PC-3 (cell line): ENCODE data around the gene LIM2. TPM values are rescaled to one million over a fixed set of nuclear protein-coding genes. Genes with fewer than 3 reads are reported as not detected.
"Not testable (repeated sequence)": the region's sequence is repeated elsewhere in the genome, so short reads cannot be mapped to it uniquely, and the experiment has no call there.

Source experiments
- ATAC-seq: fragments of 200-7000 bp; cut with Tn5 transposase; 2 replicates; pipeline ENCODE4 v1.9.1; 2020; ENCODE audit warnings: mild to moderate bottlenecking, moderate library complexity
- BruUV-seq: library from RNA; stranded (reverse); fragments of 400-500 nt; replicated peaks from 2 replicates; lab custom pipeline; 2021; lab: Mats Ljungman, UMichigan
- CTCF ChIA-PET: fragments of 300-600 bp; sonication (Branson Sonifier 250); formaldehyde crosslinking; loops from one replicate; lab custom pipeline; 2022; ENCODE audit warnings: antibody characterized with exemption; lab: Charles Lee
- POLR2A ChIA-PET: fragments of 300-600 bp; sonication (Branson Sonifier 250); formaldehyde crosslinking; loops from one replicate; lab custom pipeline; 2022; ENCODE audit warnings: antibody characterized with exemption; ENCODE audit not compliant: unreplicated experiment; lab: Charles Lee
- DNase-seq: peaks from one replicate; pipeline ENCODE4 v3.0.0-alpha.2; 2015
- H2AFZ ChIP-seq: fragments of 300-600 bp; sonication (generic); 2 replicates; pipeline ENCODE4 v1.6.0; 2016; ENCODE audit warnings: antibody characterized with exemption, low read length
- H3F3A ChIP-seq: fragments of 300-600 bp; sonication (generic); one replicate; pipeline ENCODE4 v1.6.0; 2017; ENCODE audit warnings: antibody characterized with exemption, low read length, control low read depth, mild to moderate bottlenecking; ENCODE audit not compliant: unreplicated experiment
- H3K27ac ChIP-seq: fragments of 300-600 bp; sonication (generic); 2 replicates; pipeline ENCODE4 v1.5.1; 2016; ENCODE audit warnings: mild to moderate bottlenecking, low read length
- H3K27me3 ChIP-seq: fragments of 300-600 bp; sonication (generic); 2 replicates; pipeline ENCODE4 v1.6.1; 2016; ENCODE audit warnings: low read length, mixed read lengths
- H3K36me3 ChIP-seq: fragments of 300-600 bp; sonication (generic); 2 replicates; pipeline ENCODE4 v1.6.1; 2016; ENCODE audit warnings: low read depth, mixed run types, low read length, mixed read lengths
- H3K4me1 ChIP-seq: fragments of 300-600 bp; sonication (generic); 2 replicates; pipeline ENCODE4 v1.5.1; 2016; ENCODE audit warnings: low read length; ENCODE audit not compliant: insufficient read depth
- H3K4me2 ChIP-seq: fragments of 300-600 bp; sonication (generic); 2 replicates; pipeline ENCODE4 v1.6.0; 2016; ENCODE audit warnings: low read length
- H3K4me3 ChIP-seq: fragments of 300-600 bp; sonication (generic); 2 replicates; pipeline ENCODE4 v1.5.1; 2016; ENCODE audit warnings: mild to moderate bottlenecking, low read length, mixed read lengths
- H3K79me2 ChIP-seq: fragments of 300-600 bp; sonication (generic); 2 replicates; pipeline ENCODE4 v1.6.1; 2017; ENCODE audit warnings: low read length, mixed read lengths
- H3K9ac ChIP-seq: fragments of 300-600 bp; sonication (generic); 2 replicates; pipeline ENCODE4 v1.6.0; 2016; ENCODE audit warnings: mild to moderate bottlenecking, low read length
- H3K9me2 ChIP-seq: fragments of 300-600 bp; sonication (generic); replicated peaks from 2 replicates; pipeline ENCODE4 v1.6.1; 2016; ENCODE audit warnings: mixed run types, low read length, mixed read lengths
- H3K9me3 ChIP-seq: fragments of 300-600 bp; sonication (generic); 2 replicates; pipeline ENCODE4 v1.6.1; 2016; ENCODE audit warnings: low read length, mixed read lengths
- H4K20me1 ChIP-seq: fragments of 300-600 bp; sonication (generic); 2 replicates; pipeline ENCODE4 v1.6.1; 2016; ENCODE audit warnings: low read length, mixed read lengths
- EZH2 ChIP-seq: fragments of 300-600 bp; sonication (generic); IDR thresholded peaks from one replicate; pipeline ENCODE4 v1.6.1; 2017; ENCODE audit warnings: antibody characterized with exemption, mild to moderate bottlenecking, low read length; ENCODE audit not compliant: unreplicated experiment
- EZH2phosphoT487 ChIP-seq: fragments of 300-600 bp; sonication (generic); IDR thresholded peaks from 2 replicates; pipeline ENCODE4 v1.6.1; 2018; ENCODE audit warnings: mild to moderate bottlenecking, antibody characterized with exemption, low read length, borderline replicate concordance
- intact Hi-C: fragments of 100-400 bp; cut with micrococcal nuclease; formaldehyde crosslinking; loops from 2 replicates; pipeline ENCODE4 v1.9.0; 2023
- total RNA-seq: library from RNA; depleted of rRNA; stranded (reverse); fragments of >200 nt; gene quantifications from 2 replicates; pipeline ENCODE4 v1.2.3, GENCODE V29; 2014
- TF ChIP-seq, protein P1 (sequence below): fragments of 300-600 bp; sonication (generic); conservative IDR thresholded peaks from 2 replicates; pipeline ENCODE4 v1.5.1; 2017; ENCODE audit warnings: antibody characterized with exemption, low read depth, mild to moderate bottlenecking, low read length

Gene LIM2
- total RNA-seq, 1 experiment from 2014 or later = not detected

DNA sequence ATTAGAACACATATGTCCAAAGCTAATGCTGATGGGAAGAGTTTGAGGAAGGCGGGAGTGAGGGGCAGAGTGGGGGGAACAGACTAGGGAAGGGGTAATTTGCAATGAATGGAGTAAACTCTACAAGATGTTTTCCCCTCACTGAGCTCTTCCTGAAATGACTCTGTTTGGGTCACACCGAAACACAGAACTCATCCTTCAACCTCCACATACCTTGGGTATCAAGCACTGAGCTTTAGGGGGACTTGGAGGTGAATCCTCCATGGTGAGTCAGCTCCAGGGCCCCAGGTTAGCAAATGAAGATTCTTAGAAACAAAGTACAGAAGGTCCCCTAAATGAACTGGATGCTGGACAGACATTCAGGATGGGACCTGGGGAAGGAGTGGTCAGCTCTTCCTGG is 30.9 kb upstream of the LIM2 start:
- intact Hi-C loops = no loop called here
- DNase-seq = no peak
- H3F3A ChIP-seq = no peaks in the 10 kb centered on the region
- H3K27me3 ChIP-seq = peaks cover 33% of the 10 kb centered on the region
- POLR2A ChIA-PET = no interaction called here
- no TSS peak for BruUV-seq
- ATAC-seq = no peak
- no peaks in the 10 kb centered on the region for H3K79me2 ChIP-seq
- H3K4me2 ChIP-seq = no peak overlapping the region
- no peaks in the 10 kb centered on the region for H3K36me3 ChIP-seq
- H3K4me1 ChIP-seq = no peaks in the 10 kb centered on the region
- no peaks in the 10 kb centered on the region for H3K9me3 ChIP-seq
- CTCF ChIA-PET = no interaction called here
- no peak overlapping the region for H2AFZ ChIP-seq
- no peaks in the 10 kb centered on the region for H4K20me1 ChIP-seq
- H3K9ac ChIP-seq = no peak overlapping the region
- H3K4me3 ChIP-seq = no peak overlapping the region
- TF ChIP-seq EZH2phosphoT487 (no peak), EZH2 (no peak)
- TF ChIP-seq, protein P1, sequence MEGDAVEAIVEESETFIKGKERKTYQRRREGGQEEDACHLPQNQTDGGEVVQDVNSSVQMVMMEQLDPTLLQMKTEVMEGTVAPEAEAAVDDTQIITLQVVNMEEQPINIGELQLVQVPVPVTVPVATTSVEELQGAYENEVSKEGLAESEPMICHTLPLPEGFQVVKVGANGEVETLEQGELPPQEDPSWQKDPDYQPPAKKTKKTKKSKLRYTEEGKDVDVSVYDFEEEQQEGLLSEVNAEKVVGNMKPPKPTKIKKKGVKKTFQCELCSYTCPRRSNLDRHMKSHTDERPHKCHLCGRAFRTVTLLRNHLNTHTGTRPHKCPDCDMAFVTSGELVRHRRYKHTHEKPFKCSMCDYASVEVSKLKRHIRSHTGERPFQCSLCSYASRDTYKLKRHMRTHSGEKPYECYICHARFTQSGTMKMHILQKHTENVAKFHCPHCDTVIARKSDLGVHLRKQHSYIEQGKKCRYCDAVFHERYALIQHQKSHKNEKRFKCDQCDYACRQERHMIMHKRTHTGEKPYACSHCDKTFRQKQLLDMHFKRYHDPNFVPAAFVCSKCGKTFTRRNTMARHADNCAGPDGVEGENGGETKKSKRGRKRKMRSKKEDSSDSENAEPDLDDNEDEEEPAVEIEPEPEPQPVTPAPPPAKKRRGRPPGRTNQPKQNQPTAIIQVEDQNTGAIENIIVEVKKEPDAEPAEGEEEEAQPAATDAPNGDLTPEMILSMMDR = no peak
- H3K27ac ChIP-seq = no peak overlapping the region
- H3K9me2 ChIP-seq = no peaks in the 10 kb centered on the region

DNA sequence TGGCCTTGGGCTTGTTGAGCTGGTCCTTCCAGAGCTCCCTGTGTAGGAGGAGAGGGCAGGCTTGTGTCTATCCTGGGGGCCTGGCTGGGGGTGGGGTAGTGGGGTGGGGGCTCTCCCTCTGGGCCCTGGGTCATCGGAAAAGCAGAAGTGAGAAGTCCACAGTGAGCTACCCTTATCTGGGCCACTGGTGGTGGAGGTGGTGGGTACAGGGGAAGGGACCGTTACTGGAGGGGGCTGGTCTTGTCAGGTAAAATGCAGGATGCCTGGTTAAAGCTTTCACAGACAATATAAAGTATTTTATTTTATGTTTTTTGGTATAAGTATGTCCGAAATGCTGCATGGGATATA is 30.0 kb upstream of the LIM2 start:
- Histone ChIP-seq H3K4me1 (no peaks in the 10 kb centered on the region), H3K4me2 (no peak overlapping the region), H2AFZ (no peak overlapping the region), H3K4me3 (no peak overlapping the region), H3K9me2 (no peaks in the 10 kb centered on the region), H3K9me3 (no peaks in the 10 kb centered on the region), H3K9ac (no peak overlapping the region), H3K27ac (no peak overlapping the region), H4K20me1 (no peaks in the 10 kb centered on the region), H3F3A (no peaks in the 10 kb centered on the region), H3K79me2 (no peaks in the 10 kb centered on the region), H3K36me3 (no peaks in the 10 kb centered on the region), H3K27me3 (peaks cover 37% of the 10 kb centered on the region)
- ATAC-seq (no peak), DNase-seq (no peak)
- no TSS peak for BruUV-seq
- ChIA-PET POLR2A (no interaction called here), CTCF (no interaction called here)
- intact Hi-C loops = no loop called here
- TF ChIP-seq EZH2 = no peak
- TF ChIP-seq, protein P1 = no peak
- no peak for TF ChIP-seq EZH2phosphoT487

DNA sequence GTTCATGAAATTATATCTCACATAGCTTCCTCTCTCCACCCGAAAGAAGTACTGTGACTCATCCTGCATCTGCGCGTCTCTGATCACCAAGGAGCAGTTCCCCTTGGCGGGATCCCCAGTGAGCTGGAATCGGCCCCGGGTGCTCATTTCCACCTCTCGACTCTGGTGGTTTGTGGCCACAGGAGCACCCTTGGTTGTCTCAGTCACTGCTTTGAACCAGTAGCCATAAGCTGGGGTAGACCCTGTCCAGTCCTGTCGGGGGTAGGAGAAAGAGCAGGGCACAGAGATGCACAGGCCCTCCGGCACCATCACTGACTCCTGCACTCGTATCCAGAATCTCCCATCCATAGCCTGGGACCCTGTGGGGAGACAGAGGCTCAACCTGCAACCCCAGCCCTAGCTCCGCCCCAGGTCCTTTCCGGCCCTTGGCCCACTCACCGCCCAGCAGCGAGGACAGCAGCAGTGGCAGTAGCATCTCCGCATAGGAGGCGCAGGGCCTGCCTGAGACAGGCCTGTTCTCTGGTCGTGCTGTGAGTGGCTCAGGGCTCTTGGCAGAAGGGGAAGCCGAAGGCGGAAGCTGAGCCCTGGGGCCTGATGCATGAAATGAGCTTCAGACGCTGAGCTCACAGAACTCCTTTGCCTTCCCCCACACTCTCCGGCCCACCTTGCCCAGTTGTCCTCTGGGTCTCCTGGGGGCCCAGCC is 29.5 kb upstream of the LIM2 start, which contains the start of gene SIGLEC10:
SIGLEC10 (minus strand) TSS at position 536 of the 703 bp plus-strand sequence; CDS start at position 475, 61 bp downstream.
- ChIA-PET CTCF (no interaction called here), POLR2A (no interaction called here)
- Histone ChIP-seq H3F3A (no peaks in the 10 kb centered on the region), H3K79me2 (no peaks in the 10 kb centered on the region), H3K27me3 (peaks cover 34% of the 10 kb centered on the region), H4K20me1 (no peaks in the 10 kb centered on the region), H2AFZ (no peak within 1 kb of the TSS), H3K4me2 (no peak within 1 kb of the TSS), H3K27ac (no peak within 1 kb of the TSS), H3K9ac (no peak within 1 kb of the TSS), H3K9me3 (no peaks in the 10 kb centered on the region), H3K36me3 (no peaks in the 10 kb centered on the region), H3K9me2 (no peaks in the 10 kb centered on the region), H3K4me3 (no peak within 1 kb of the TSS), H3K4me1 (no peaks in the 10 kb centered on the region)
- no TSS peak for BruUV-seq
- TF ChIP-seq, protein P1 = no peak
- no peak for TF ChIP-seq EZH2
- TF ChIP-seq EZH2phosphoT487 = no peak
- ATAC-seq = peak; percentile 64
- DNase-seq = peak; percentile 46
- intact Hi-C loops = no loop called here

DNA sequence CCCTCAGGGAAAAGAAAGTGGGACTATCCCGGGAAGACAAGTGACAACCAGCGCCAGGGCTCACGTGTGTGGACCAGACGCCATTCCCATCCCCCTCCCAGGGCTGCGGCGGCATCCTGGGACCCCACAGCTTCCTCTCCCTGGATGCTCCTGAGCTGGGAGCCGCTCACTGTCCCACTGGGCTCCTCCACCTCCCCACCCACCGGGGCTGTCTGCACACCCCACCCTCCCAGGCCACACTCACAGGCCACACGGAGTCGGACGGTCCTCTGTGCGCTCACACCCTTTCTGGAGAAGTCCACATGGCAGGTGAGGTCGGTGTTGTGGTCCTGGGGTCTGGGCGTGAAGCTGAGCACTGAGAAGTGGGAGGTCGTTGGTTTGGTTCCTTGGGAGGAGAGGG is 28.6 kb upstream of the LIM2 start:
- H3K79me2 ChIP-seq, DNase-seq, H3K4me1 ChIP-seq, H4K20me1 ChIP-seq, H3F3A ChIP-seq, H3K9ac ChIP-seq, POLR2A ChIA-PET, H3K4me3 ChIP-seq, H3K4me2 ChIP-seq, H3K9me3 ChIP-seq, BruUV-seq, H3K36me3 ChIP-seq, CTCF ChIA-PET, H3K9me2 ChIP-seq, intact Hi-C loops, H2AFZ ChIP-seq, H3K27ac ChIP-seq, ATAC-seq: not testable (repeated sequence)
- H3K27me3 ChIP-seq = peaks cover 34% of the 10 kb centered on the region
